GM15510 (cell line): ENCODE results near the gene HDDC3.

Experiments
- POLR2A ChIP-seq: IDR thresholded peaks from 3 replicates; pipeline ENCODE4 v1.6.1; 2011; ENCODE audit warnings: borderline replicate concordance; ENCODE audit not compliant: insufficient read length; ENCODE audit errors: extremely low read depth

The HDDC3 gene

DNA sequence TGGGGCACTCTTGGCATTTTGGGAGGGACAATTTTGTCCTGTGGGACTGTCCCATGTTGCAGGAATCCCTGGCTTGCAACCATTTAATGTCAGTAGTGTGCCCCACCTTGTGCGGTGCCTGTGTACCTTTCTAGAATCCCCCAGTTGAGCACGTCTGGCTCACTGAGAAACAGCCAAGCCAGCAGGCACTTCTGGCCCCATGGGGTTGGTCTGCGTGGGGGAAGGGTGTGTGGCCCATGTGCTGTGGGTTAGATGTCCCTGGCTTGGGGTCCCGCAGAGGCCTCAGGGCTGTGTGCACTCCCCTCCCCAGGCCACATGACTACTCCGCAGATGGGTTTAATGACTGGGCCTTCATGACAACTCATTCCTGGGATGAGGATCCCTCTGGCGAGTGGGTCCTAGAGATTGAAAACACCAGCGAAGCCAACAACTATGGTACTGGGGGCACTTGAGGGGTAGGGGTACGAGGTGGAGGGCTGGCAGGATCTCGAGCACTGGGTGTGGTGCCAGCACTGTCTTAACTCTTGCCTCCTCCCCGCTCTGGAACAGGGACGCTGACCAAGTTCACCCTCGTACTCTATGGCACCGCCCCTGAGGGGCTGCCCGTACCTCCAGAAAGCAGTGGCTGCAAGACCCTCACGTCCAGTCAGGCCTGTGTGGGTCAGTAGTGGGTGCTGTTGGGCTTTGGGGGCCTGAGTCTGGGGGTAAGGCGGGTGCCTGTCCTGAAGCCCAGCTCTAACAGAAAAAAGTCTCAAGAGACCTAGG, 51.8 kb downstream of the HDDC3 start:
- no peak for TF ChIP-seq POLR2A
